Measurements from ENCODE around the gene AKAP8L.

AKAP8L gene

GRCh38 chr19:15448778-15449619 lies 30.2 kb upstream of the AKAP8L start:
- DNase-seq = no peak

GRCh38 chr19:15448044-15448777 lies 29.4 kb upstream of the AKAP8L start:
- DNase-seq = no peak

- DNase-seq = no peak
These were observed 28.3 kb upstream of the AKAP8L start for GRCh38 chr19:15447057-15447456.

GRCh38 chr19:15445807-15446376 lies 27.1 kb upstream of the AKAP8L start:
- no peak for DNase-seq

- DNase-seq = no peak
These were observed 26.4 kb upstream of the AKAP8L start for GRCh38 chr19:15445227-15445605.

- DNase-seq = no peak
These were observed 25.9 kb upstream of the AKAP8L start for GRCh38 chr19:15444505-15445226.

- DNase-seq = no peak
These were observed 25.1 kb upstream of the AKAP8L start for GRCh38 chr19:15443838-15444237.

GRCh38 chr19:15443325-15443724 lies 24.5 kb upstream of the AKAP8L start:
- no peak for DNase-seq

GRCh38 chr19:15442142-15442920 lies 23.5 kb upstream of the AKAP8L start:
- no peak for DNase-seq

- no peak for DNase-seq
These were observed 22.5 kb upstream of the AKAP8L start for GRCh38 chr19:15441317-15441716.

- no peak for DNase-seq
These were observed 21.2 kb upstream of the AKAP8L start for GRCh38 chr19:15439821-15440641.

- no peak for DNase-seq
These were observed 20.5 kb upstream of the AKAP8L start for GRCh38 chr19:15439078-15439799.

- no peak for DNase-seq
These were observed 19.8 kb upstream of the AKAP8L start for GRCh38 chr19:15438577-15438976.

- DNase-seq = no peak
These were observed 19.3 kb upstream of the AKAP8L start for GRCh38 chr19:15438124-15438496.

- DNase-seq = no peak
These were observed 18.8 kb upstream of the AKAP8L start for GRCh38 chr19:15437355-15438123.

GRCh38 chr19:15436826-15437110 lies 18.0 kb upstream of the AKAP8L start:
- no peak for DNase-seq

GRCh38 chr19:15436012-15436825 lies 17.4 kb upstream of the AKAP8L start:
- DNase-seq = no peak

- DNase-seq = no peak
These were observed 14.8 kb upstream of the AKAP8L start for GRCh38 chr19:15433519-15434069.
